ENCODE measurements around the gene IRX6. TPM values are rescaled to one million over a fixed set of nuclear protein-coding genes. Genes with fewer than 3 reads are reported as not detected.

The IRX6 gene
- total and polyA plus RNA-seq, 2 of the 4 experiments (the other 2 are of a cell fraction) = not detected

GRCh38 chr16:55376045-55376444 lies 52.0 kb downstream of the IRX6 start:
- Histone ChIP-seq H4K91ac (ENCODE audit: insufficient read depth, low read depth, low read length) (no peak overlapping the region), H3K9ac (ENCODE audit: low read depth, low read length) (no peak overlapping the region), H3K4me2 (ENCODE audit: low read depth, low read length) (no peak overlapping the region), H2AK5ac (ENCODE audit: low read depth, low read length) (no peak overlapping the region), H3K23ac (ENCODE audit: low read depth, low read length) (no peak overlapping the region), H2AFZ (replicated peaks; ENCODE audit: low read length, poor library complexity) (no peak overlapping the region), H2BK120ac (ENCODE audit: low read depth, low read length) (no peak overlapping the region), H3K14ac (replicated peaks; ENCODE audit: low read depth, low read length) (no peak overlapping the region), H3K4ac (ENCODE audit: low read depth, low read length) (no peak overlapping the region), H4K8ac (ENCODE audit: low read depth in 2 of 2, low read length in 2 of 2) (no peak overlapping the region), H3K27ac (ENCODE audit: insufficient read depth, low read length) (no peak overlapping the region), H2AK9ac (replicated peaks; ENCODE audit: low read depth, low read length, poor library complexity) (no peak overlapping the region), H4K5ac (ENCODE audit: low read depth, low read length) (no peak overlapping the region), H3K4me1 (ENCODE audit: control insufficient read depth, insufficient read depth, low read length) (no peaks in the 10 kb centered on the region), H3K56ac (ENCODE audit: extremely low read depth, insufficient read depth, low read length) (no peak overlapping the region), H3K4me3 (ENCODE audit: insufficient read depth, low read depth, low read length) (no peak overlapping the region), H3K36me3 (ENCODE audit: control insufficient read depth, insufficient read depth, low read length) (no peaks in the 10 kb centered on the region), H3K9me1 (ENCODE audit: insufficient read depth, low read length) (no peaks in the 10 kb centered on the region), H2BK15ac (ENCODE audit: low read depth, low read length) (no peak overlapping the region), H4K20me1 (ENCODE audit: insufficient read depth, low read length) (no peaks in the 10 kb centered on the region), H2BK20ac (ENCODE audit: low read depth, low read length) (no peak overlapping the region), H2BK5ac (ENCODE audit: low read depth, low read length, poor library complexity, severe bottlenecking) (no peak overlapping the region), H3K18ac (ENCODE audit: low read depth, low read length) (no peak overlapping the region), H3K79me1 (ENCODE audit: low read depth in 1 of 2, low read length in 2 of 2) (no peaks in the 10 kb centered on the region), H3K9me3 (ENCODE audit: control insufficient read depth, insufficient read depth, low read length) (no peaks in the 10 kb centered on the region), H3K27me3 (ENCODE audit: control insufficient read depth, insufficient read depth, low read length) (peaks cover 5% of the 10 kb centered on the region)
- no TSS peak for BruUV-seq (replicated peaks)
- CTCF ChIA-PET = no interaction called here
- POLR2A ChIA-PET (ENCODE audit: unreplicated experiment) = no interaction called here
- dilution Hi-C loops (cut with HindIII; ENCODE audit: low sequenced_read_pairs, unreplicated experiment) = no loop called here
- DNase-seq = no peak
- no CpG with 5 or more reads among the region's 3 CpGs for WGBS, 2 experiments (ENCODE audit: extremely low coverage in 2 of 2, insufficient read length in 1 of 2)
- ATAC-seq (ENCODE audit: low read depth) = no peak
- intact Hi-C loops (cut with micrococcal nuclease) = no loop called here
- in situ Hi-C loops (cut with MboI; ENCODE audit: low sequenced_read_pairs) = no loop called here
- TF ChIP-seq CEBPB (IDR thresholded peaks at IDR 0.05; ENCODE audit: low read depth, low read length) = no peak
- TF ChIP-seq RCOR1 (IDR thresholded peaks at IDR 0.05; ENCODE audit: insufficient replicate concordance, low read length) = no peak
